Measurements from ENCODE around the gene GJA9.
"Not testable (repeated sequence)": the region's sequence is repeated elsewhere in the genome, so short reads cannot be mapped to it uniquely, and the experiment has no call there.

The GJA9 gene

DNA sequence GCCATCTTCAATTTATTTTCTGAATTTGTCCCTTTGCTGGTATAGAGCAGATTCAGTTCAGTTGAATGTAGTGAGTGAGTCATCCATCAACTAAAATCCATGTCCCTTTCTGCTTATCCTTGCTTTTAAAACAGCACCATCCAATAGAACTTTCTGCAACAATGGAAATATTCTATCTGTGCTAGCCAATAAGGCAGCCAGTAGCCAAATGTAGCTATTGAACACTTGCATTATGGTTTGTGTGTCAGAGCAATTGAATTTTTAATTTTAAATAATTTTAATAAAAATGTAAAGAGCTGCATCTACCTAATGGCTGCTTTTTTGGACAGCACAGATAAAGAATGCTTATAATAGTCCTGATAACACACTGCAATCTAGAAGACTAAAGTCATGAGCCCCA, at the start of gene GJA9:
Gene GJA9, minus strand, starts transcription at position 101 of the 400 bp plus-strand sequence. CDS start 5,489 bp downstream, outside the sequence.
- H3K4me3 ChIP-seq (ENCODE audit: low read depth, low read length), result no peak within 1 kb of the TSS
- H3K27ac ChIP-seq (ENCODE audit: low read depth, low read length), result no peak within 1 kb of the TSS
- H3K9ac ChIP-seq (ENCODE audit: low read depth, low read length), result no peak within 1 kb of the TSS
- peaks cover 3% of the 10 kb centered on the region for H3K4me1 ChIP-seq (ENCODE audit: control insufficient read depth, insufficient read depth, low read length)
- no peaks in the 10 kb centered on the region for H3K27me3 ChIP-seq (ENCODE audit: control insufficient read depth, insufficient read depth, low read length)
- no peaks in the 10 kb centered on the region for H3K9me3 ChIP-seq (ENCODE audit: control insufficient read depth, insufficient read depth, low read length)
- no peaks in the 10 kb centered on the region for H3K36me3 ChIP-seq (ENCODE audit: control insufficient read depth, insufficient read depth, low read length)

DNA sequence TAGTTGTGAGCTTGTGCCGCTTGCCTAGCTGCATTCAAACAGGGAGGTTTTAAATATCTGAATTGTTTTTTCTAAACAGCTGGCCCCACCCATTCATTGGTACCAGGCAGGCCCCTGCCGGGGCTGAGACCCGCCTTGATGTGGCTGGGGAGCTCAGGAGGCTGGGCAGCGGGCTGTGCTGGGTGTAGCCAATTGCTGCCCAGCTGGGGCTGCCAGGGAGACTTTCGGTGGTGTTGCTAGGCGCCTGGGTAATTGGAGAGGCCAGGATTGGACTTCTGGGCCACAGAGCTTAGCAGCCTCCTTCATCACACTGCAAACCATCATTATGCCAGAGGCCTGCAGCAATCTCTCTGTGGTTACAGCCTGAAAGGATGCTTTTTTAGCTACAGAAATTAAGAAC, 48.1 kb upstream of the GJA9 start:
- no peak overlapping the region for H3K27ac ChIP-seq (ENCODE audit: low read depth, low read length)
- H3K4me1 ChIP-seq (ENCODE audit: control insufficient read depth, insufficient read depth, low read length), result peaks cover 6% of the 10 kb centered on the region; the same call in 1 of the 2 replicates
- no peak overlapping the region for H3K4me3 ChIP-seq (ENCODE audit: low read depth, low read length)
- H3K27me3 ChIP-seq (ENCODE audit: control insufficient read depth, insufficient read depth, low read length), result no peaks in the 10 kb centered on the region
- H3K9ac ChIP-seq (ENCODE audit: low read depth, low read length), result no peak overlapping the region
- no peaks in the 10 kb centered on the region for H3K9me3 ChIP-seq (ENCODE audit: control insufficient read depth, insufficient read depth, low read length)
- no peaks in the 10 kb centered on the region for H3K36me3 ChIP-seq (ENCODE audit: control insufficient read depth, insufficient read depth, low read length)

DNA sequence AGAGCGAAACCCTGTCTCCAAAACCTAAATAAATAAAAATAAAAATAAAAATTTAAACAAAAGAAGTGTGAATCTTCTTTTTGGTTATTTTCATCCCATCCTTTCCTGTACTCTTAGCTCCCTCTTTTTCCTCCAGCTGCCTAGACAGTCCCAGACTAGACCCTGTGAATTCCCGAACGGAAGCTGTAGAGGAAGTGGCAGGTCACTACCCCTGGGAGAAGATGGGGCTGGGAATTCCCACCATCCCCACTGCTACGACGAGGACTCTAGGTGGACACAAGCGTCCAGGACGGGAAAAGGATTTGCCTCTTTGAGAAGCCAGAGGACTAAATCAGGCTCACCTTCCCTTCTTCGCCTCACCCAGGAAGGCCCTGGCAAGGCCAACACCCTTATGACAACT, 47.7 kb upstream of the GJA9 start:
- Histone ChIP-seq H3K9ac (ENCODE audit: low read depth, low read length) (no peak overlapping the region), H3K27ac (ENCODE audit: low read depth, low read length) (no peak overlapping the region), H3K4me1 (ENCODE audit: control insufficient read depth, insufficient read depth, low read length) (peaks cover 6% of the 10 kb centered on the region; the same call in 1 of the 2 replicates), H3K9me3 (ENCODE audit: control insufficient read depth, insufficient read depth, low read length) (no peaks in the 10 kb centered on the region), H3K4me3 (ENCODE audit: low read depth, low read length) (no peak overlapping the region), H3K36me3 (ENCODE audit: control insufficient read depth, insufficient read depth, low read length) (no peaks in the 10 kb centered on the region), H3K27me3 (ENCODE audit: control insufficient read depth, insufficient read depth, low read length) (no peaks in the 10 kb centered on the region)

DNA sequence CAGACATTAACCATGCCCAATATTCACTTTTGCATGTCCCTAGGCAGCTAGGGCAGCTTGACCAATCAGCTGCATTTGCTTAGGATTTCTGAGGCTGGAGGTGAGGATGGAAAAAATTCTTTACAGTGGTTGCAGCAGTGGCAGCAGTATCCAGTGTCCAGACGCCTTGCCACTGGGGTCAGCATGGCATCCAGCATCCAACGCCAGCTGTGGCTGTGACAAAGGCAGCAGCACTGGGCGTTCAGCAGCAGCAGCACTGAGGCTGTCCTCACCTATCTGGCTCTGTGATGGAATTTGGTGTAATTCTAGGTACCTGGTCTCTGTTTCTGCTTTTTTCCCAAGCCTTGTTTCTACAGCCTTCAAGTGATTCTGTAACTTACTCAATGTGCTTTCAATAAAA, 44.7 kb upstream of the GJA9 start:
- Histone ChIP-seq H3K4me3 (ENCODE audit: low read depth, low read length) (no peak overlapping the region), H3K27ac (ENCODE audit: low read depth, low read length) (no peak overlapping the region), H3K4me1 (ENCODE audit: control insufficient read depth, insufficient read depth, low read length) (peaks cover 6% of the 10 kb centered on the region; the same call in 1 of the 2 replicates), H3K27me3 (ENCODE audit: control insufficient read depth, insufficient read depth, low read length) (no peaks in the 10 kb centered on the region), H3K36me3 (ENCODE audit: control insufficient read depth, insufficient read depth, low read length) (no peaks in the 10 kb centered on the region), H3K9me3 (ENCODE audit: control insufficient read depth, insufficient read depth, low read length) (no peaks in the 10 kb centered on the region), H3K9ac (ENCODE audit: low read depth, low read length) (no peak overlapping the region)

DNA sequence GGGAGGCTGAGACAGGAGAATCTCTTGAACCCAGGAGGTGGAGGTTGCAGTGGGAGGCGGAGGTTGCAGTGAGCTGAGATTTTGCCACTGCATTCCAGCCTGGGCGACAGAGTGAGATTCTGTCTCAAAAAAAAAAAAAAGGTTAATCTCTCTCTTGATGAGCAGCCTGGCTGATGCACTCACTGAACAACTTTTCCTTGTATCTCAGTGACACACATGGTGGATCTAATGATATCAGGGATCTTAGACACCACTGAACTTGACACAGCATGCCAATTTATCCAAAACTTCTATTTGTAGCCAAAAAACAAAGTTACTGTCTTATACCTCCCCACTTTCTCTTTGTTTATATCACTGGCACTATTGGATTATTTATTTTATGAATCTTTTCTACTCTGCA, 44.0 kb upstream of the GJA9 start:
- Histone ChIP-seq H3K9me3 (ENCODE audit: control insufficient read depth, insufficient read depth, low read length) (no peaks in the 10 kb centered on the region), H3K27ac (ENCODE audit: low read depth, low read length) (no peak overlapping the region), H3K4me3 (ENCODE audit: low read depth, low read length) (no peak overlapping the region), H3K36me3 (ENCODE audit: control insufficient read depth, insufficient read depth, low read length) (no peaks in the 10 kb centered on the region), H3K4me1 (ENCODE audit: control insufficient read depth, insufficient read depth, low read length) (peaks cover 6% of the 10 kb centered on the region; the same call in 1 of the 2 replicates), H3K27me3 (ENCODE audit: control insufficient read depth, insufficient read depth, low read length) (no peaks in the 10 kb centered on the region), H3K9ac (ENCODE audit: low read depth, low read length) (no peak overlapping the region)

DNA sequence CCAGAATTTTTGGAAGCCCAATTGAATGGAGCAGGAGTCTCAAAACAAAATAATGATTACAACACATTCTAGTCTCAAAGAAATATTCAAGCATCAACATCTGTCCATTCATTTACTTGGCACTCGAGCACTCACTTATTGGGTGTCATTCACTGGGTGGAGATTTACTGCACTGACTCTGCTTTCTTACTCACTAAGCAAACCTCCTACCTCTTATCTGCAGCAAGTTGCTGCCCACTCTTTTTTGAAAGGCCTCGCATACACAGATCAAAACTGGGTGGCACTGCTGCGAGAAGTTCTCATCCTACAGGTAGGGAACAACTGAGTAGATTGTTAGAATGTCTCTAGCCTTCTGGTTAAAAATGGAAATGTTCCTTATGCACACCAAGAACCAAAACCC, 42.2 kb upstream of the GJA9 start:
- Histone ChIP-seq H3K9me3 (ENCODE audit: control insufficient read depth, insufficient read depth, low read length) (no peaks in the 10 kb centered on the region), H3K4me3 (ENCODE audit: low read depth, low read length) (no peak overlapping the region), H3K4me1 (ENCODE audit: control insufficient read depth, insufficient read depth, low read length) (no peaks in the 10 kb centered on the region), H3K36me3 (ENCODE audit: control insufficient read depth, insufficient read depth, low read length) (no peaks in the 10 kb centered on the region), H3K27me3 (ENCODE audit: control insufficient read depth, insufficient read depth, low read length) (no peaks in the 10 kb centered on the region), H3K9ac (ENCODE audit: low read depth, low read length) (no peak overlapping the region), H3K27ac (ENCODE audit: low read depth, low read length) (no peak overlapping the region)

DNA sequence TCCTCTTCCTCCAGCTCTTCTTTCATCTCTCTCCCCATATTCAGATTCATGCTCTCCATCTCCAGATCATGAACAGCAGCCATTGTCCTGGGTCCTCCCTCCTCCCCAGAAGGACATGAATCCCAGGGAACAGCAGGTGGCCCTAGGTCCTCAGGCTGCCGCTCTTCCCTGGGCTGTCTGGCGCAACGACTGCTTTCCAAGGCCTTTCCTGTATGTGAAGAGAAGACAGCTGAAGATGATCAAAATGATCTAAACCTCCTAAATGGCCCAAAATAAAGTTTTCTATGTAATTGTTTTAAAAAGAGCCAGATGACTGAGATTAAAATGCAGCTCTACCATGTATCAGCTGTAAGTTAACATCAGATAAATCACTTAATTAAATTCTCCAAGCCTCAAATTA, 37.7 kb upstream of the GJA9 start:
- Histone ChIP-seq H3K9ac (ENCODE audit: low read depth, low read length) (no peak overlapping the region), H3K27me3 (ENCODE audit: control insufficient read depth, insufficient read depth, low read length) (no peaks in the 10 kb centered on the region), H3K36me3 (ENCODE audit: control insufficient read depth, insufficient read depth, low read length) (no peaks in the 10 kb centered on the region), H3K27ac (ENCODE audit: low read depth, low read length) (no peak overlapping the region), H3K4me1 (ENCODE audit: control insufficient read depth, insufficient read depth, low read length) (no peaks in the 10 kb centered on the region), H3K9me3 (ENCODE audit: control insufficient read depth, insufficient read depth, low read length) (no peaks in the 10 kb centered on the region), H3K4me3 (ENCODE audit: low read depth, low read length) (no peak overlapping the region)

DNA sequence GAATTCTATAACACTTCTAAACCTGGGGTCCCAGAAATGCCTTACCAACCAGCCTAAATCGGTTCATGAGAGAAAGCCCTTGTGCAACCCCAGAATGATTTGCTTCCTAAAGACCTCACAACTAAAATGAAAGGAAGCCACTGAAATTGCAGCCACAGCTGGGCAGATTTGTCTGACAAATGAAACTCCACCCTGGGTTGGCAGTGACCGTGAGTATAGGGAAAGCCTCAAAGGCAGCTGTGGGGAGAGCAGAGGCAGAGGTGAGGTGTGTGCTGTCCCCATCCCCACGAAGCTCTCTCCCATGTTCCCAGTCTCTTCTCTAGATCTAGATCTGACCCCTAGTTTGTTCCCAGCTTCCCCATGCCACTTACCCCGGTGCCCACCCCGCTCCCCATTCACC, 37.2 kb upstream of the GJA9 start:
- H3K9ac ChIP-seq (ENCODE audit: low read depth, low read length), result no peak overlapping the region
- H3K27ac ChIP-seq (ENCODE audit: low read depth, low read length), result no peak overlapping the region
- H3K27me3 ChIP-seq (ENCODE audit: control insufficient read depth, insufficient read depth, low read length), result no peaks in the 10 kb centered on the region
- H3K36me3 ChIP-seq (ENCODE audit: control insufficient read depth, insufficient read depth, low read length), result no peaks in the 10 kb centered on the region
- no peaks in the 10 kb centered on the region for H3K9me3 ChIP-seq (ENCODE audit: control insufficient read depth, insufficient read depth, low read length)
- H3K4me1 ChIP-seq (ENCODE audit: control insufficient read depth, insufficient read depth, low read length), result no peaks in the 10 kb centered on the region
- no peak overlapping the region for H3K4me3 ChIP-seq (ENCODE audit: low read depth, low read length)

DNA sequence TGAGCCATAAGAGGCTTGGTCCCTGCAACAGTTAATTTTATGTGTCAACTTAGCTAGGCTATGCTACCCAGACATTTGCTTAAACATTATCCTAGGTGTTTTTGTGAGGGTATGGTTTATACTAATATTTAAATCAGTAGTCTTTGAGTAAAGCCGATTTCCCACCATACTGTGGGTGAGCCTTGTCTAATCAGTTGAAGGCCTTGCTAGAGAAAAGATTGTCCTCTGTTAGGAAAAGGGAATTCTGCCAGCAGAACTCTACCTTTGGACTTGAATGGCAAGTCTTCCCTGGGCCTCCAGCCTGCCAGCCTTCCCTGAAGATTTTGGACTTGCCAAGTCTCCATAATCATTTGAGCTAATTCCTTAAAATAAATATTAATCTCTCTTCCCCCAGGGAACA, 36.4 kb upstream of the GJA9 start:
- H3K9me3 ChIP-seq (ENCODE audit: control insufficient read depth, insufficient read depth, low read length), result no peaks in the 10 kb centered on the region
- H3K27ac ChIP-seq (ENCODE audit: low read depth, low read length), result no peak overlapping the region
- no peaks in the 10 kb centered on the region for H3K4me1 ChIP-seq (ENCODE audit: control insufficient read depth, insufficient read depth, low read length)
- H3K36me3 ChIP-seq (ENCODE audit: control insufficient read depth, insufficient read depth, low read length), result no peaks in the 10 kb centered on the region
- H3K9ac ChIP-seq (ENCODE audit: low read depth, low read length), result no peak overlapping the region
- H3K4me3 ChIP-seq (ENCODE audit: low read depth, low read length), result no peak overlapping the region
- H3K27me3 ChIP-seq (ENCODE audit: control insufficient read depth, insufficient read depth, low read length), result no peaks in the 10 kb centered on the region

DNA sequence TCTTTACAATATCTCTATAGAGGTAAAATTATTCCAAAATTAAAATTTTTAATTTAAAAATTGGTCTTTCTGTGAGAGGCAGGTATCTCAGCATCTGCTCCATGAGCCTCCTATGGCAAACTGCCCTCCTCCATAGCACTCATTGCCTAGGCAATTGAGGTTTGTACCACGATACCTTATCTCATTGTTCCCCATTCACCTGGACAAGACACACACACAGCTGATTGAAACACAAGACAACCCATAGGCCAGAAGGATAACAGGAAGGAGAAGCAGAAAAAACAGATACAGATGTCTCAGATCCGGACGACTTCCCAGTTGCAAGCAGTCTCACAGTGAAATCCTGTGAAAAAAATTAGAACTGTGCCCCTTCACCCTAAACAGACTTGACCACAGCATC, 36.0 kb upstream of the GJA9 start:
- no peak overlapping the region for H3K27ac ChIP-seq (ENCODE audit: low read depth, low read length)
- H3K4me1 ChIP-seq (ENCODE audit: control insufficient read depth, insufficient read depth, low read length), result no peaks in the 10 kb centered on the region
- no peak overlapping the region for H3K9ac ChIP-seq (ENCODE audit: low read depth, low read length)
- H3K36me3 ChIP-seq (ENCODE audit: control insufficient read depth, insufficient read depth, low read length), result no peaks in the 10 kb centered on the region
- no peak overlapping the region for H3K4me3 ChIP-seq (ENCODE audit: low read depth, low read length)
- no peaks in the 10 kb centered on the region for H3K27me3 ChIP-seq (ENCODE audit: control insufficient read depth, insufficient read depth, low read length)
- no peaks in the 10 kb centered on the region for H3K9me3 ChIP-seq (ENCODE audit: control insufficient read depth, insufficient read depth, low read length)

DNA sequence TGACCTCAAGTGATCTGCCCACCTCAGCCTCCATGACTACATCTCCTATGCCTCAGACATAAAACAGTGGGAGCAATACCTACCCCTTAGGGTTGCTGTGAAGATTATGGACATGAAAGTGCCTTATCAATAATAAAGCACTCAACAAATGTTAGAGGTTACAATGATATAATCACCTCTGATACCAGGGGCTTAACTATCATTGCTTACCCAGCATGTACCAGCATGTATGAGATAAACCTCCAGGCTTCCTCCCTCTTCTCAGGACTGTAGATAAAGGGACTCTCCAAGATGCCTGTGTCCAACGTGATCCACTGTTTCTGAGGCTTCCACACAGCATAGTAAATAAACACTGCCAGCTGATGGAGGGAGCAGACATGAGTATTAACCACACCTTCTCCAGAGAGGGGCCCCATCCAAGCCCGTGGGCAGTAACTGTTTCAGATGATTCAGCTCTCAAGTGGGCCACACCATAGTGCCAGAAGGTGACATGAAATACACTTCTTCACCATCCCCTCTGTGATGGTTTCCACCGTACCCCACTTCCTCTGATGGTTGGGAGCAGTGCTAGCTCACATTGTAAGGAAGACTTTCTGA, 34.1 kb upstream of the GJA9 start:
- Histone ChIP-seq H3K27me3 (ENCODE audit: control insufficient read depth, insufficient read depth, low read length) (no peaks in the 10 kb centered on the region), H3K9ac (ENCODE audit: low read depth, low read length) (no peak overlapping the region), H3K4me3 (ENCODE audit: low read depth, low read length) (no peak overlapping the region)

DNA sequence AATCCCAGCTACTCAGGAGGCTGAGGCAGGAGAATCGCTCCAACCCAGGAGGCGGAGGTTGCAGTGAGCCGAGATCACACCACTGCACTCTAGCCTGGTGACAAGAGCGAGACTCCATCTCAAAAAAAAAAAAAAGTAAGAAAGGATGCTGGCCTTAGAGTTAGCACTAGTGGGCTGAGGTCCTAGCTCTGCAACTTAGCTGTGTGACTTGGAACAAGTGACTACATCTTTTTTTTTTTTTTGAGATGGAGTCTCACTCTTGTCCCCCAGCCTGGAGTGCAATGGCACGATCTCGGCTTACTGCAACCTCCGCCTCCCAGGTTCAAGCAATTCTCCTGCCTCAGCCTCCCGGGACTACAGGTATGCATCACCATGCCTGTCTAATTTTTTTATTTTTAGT, 33.5 kb upstream of the GJA9 start:
- not testable (repeated sequence) for H3K9ac ChIP-seq (ENCODE audit: low read depth, low read length); H3K4me1 ChIP-seq (ENCODE audit: control insufficient read depth, insufficient read depth, low read length); H3K36me3 ChIP-seq (ENCODE audit: control insufficient read depth, insufficient read depth, low read length); H3K27me3 ChIP-seq (ENCODE audit: control insufficient read depth, insufficient read depth, low read length); H3K4me3 ChIP-seq (ENCODE audit: low read depth, low read length); H3K9me3 ChIP-seq (ENCODE audit: control insufficient read depth, insufficient read depth, low read length); H3K27ac ChIP-seq (ENCODE audit: low read depth, low read length)

More for the DNA sequence above, 34.1 kb upstream of the GJA9 start:
- H3K27ac ChIP-seq (ENCODE audit: low read depth, low read length), result no peak overlapping the region
- no peaks in the 10 kb centered on the region for H3K9me3 ChIP-seq (ENCODE audit: control insufficient read depth, insufficient read depth, low read length)
- H3K4me1 ChIP-seq (ENCODE audit: control insufficient read depth, insufficient read depth, low read length), result no peaks in the 10 kb centered on the region
- H3K36me3 ChIP-seq (ENCODE audit: control insufficient read depth, insufficient read depth, low read length), result no peaks in the 10 kb centered on the region
